GM21825 (cell line): ENCODE results near the gene IL23A.
"Not testable (repeated sequence)": the region's sequence is repeated elsewhere in the genome, so short reads cannot be mapped to it uniquely, and the experiment has no call there.

ENCODE experiments used
- ATAC-seq: cut with Tn5 transposase; IDR thresholded peaks from one replicate; pipeline ENCODE4 v1.9.1; 2021; ENCODE audit warnings: mild to moderate bottlenecking, moderate library complexity; ENCODE audit not compliant: unreplicated experiment

The IL23A gene, protein sequence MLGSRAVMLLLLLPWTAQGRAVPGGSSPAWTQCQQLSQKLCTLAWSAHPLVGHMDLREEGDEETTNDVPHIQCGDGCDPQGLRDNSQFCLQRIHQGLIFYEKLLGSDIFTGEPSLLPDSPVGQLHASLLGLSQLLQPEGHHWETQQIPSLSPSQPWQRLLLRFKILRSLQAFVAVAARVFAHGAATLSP

DNA sequence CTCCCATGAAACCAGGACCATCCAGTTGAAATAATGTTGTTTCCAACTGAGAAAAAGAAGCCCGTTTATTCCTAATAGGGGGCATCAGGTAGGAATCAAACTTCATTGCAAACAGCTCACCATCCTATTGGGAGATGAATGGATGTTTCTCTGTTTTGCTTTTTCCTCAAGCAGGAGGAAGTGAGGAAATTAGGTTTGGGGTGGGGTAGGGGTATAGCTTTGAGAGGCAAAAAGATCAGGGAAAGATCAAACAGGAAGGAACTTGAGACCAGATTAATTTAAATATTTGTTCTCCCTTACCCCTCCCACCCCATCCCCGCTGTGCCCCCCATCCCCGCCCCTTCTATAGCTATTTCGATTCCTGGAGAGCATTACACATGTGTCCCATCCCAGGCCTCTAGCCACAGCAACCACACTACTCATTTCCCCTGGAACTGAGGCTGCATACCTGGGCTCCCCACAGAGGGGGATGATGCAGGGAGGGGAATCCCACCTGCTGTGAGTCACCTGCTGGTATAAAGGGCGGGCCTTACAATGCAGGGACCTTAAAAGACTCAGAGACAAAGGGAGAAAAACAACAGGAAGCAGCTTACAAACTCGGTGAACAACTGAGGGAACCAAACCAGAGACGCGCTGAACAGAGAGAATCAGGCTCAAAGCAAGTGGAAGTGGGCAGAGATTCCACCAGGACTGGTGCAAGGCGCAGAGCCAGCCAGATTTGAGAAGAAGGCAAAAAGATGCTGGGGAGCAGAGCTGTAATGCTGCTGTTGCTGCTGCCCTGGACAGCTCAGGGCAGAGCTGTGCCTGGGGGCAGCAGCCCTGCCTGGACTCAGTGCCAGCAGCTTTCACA, at the start of gene IL23A:
TSS of gene IL23A (plus strand) at position 577 of the 850 bp plus-strand sequence. CDS start at position 738, 161 bp downstream.
- peak; percentile 38 for ATAC-seq

DNA sequence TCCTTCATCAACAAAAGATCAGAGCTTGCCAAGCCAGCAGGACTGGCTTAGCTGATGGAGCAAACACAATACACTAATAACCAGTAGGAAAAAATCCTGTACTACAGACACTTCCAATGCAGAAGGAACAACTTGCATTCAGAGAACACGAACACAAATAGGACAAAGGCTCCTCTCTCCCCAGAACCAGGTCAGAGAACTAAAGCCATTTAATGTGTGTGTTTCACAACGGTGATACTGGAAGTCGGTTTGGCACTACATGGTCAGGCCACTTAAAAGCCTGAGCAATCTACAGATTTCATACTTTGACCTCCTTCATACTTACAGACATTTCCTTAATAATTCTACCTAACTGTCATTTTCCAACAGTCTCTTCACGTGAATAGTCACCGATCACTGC, 44.9 kb upstream of the IL23A start:
- no peak for ATAC-seq

DNA sequence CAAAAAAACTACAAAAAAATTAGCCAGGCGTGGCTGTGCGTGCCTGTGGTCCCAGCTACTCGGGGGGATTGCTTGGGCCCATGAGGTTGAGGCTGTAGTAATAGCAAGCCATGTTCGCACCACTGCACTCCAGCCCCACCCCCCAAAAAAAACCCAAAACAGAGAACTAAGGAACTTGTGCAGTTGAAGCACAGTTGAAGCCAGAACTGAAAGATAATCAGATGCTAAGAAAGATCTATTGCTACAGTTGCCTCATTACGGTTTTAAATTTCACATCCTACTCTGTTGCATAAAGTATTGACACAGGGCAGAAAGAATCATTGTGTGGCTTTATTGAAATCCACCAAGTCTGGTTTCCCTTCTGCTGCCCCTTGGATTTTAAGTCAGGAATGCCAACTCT, 42.4 kb upstream of the IL23A start:
- no peak for ATAC-seq

DNA sequence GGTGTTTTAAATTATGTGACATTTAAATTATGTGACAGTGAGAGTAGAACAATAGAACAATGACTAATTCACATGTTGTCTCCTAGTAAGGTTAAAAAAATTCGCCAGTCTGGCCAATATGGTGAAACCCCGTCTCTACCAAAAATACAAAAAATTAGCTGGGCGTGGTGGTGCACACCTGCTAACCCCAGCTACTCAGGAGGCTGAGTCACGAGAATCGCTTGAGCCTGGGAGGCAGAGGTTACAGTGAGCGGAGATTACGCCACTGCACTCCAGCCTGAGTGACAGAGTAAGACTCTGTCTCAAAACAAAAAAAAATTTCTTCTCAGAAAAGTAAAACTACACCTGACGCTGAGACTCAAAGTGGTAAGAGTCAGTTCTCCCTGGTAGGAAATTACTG, 41.3 kb upstream of the IL23A start:
- ATAC-seq: no peak

DNA sequence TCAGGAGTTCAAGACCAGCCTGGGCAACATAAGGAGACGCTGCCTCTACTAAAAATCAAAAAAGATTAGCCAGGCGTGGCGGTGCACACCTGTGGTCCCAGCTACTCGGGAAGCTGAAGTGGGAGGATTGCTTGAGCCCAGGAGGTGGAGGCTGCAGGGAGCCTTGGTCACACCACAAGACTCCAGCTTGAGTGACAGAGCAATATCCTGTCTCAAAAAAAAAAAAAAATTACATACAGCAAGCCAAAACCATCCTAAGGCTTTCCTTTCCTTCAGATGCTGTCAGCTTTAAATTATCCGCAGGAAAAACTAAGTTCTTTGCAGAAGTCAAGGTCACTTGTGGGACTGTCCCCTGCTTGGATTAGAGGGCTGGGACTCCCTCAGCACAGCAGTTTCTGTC, 39.9 kb upstream of the IL23A start:
- ATAC-seq: no peak

DNA sequence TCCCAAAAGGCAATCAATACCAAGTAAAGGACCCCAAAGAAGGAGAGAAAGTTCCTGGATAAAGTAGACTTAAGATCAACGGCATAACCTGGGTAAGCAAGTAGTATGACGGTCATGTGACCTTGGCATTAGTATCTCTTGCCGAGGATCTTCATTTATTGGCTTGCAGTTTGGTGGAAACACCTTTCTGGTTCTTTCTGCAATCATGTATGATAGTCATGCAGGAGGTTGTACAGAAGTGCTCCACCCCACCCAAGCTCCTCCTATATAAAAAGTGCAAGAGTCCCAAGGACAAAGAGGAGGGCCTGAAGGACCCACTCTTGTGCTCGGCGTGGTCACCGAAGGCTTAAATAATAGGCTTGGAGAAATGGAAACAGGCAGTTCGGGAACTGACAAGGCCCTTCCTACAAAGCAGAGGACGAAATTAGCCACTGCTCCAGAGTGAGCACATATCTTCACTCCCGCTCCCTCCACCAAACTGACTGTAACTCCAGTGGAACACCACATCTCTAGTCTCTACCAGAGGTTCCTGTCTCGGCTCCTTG, 39.3 kb upstream of the IL23A start:
- no peak for ATAC-seq

DNA sequence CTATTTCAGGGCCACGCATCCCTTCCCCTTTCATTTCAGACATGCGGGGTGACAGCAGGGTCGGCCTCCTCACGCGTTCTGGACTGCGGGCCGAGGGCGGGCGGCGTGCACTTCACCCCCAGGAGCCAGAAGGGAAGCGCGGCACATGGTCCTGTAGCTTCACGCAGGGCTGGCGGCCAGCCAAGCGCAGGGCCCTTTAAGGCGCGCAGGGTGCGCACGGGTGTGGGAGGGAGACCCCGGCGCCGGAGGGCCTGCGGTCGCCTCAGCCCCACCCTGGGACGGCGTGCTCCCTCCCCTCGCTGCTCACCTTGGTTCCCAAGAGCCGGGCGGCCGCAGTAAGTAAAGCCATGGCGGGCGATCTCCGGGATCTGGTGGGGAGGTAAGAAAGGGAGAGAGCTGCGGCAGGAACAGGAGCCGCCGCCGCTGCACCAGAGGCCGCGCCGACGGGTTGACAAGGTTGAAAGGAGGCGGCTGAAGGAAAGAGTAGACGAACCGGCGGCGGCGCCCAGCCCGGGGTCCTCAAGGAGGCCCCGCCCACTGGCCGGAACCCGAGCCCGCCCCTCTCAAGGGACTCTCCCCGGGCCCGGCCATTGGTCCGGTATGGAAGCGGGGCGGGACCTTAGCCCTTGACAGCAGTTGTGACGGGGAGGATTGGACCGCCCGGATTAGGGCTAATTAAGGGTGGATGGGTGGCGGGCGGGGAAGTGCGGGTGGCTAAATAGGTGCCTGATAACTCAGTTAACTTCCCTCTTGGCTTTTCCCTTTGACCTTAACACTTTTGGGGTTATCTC, 38.6 kb upstream of the IL23A start, which contains the start of gene CS:
TSS of gene CS (minus strand) at position 478 of the 791 bp plus-strand sequence. CDS start at position 349, 129 bp downstream.
- peak; percentile 88 for ATAC-seq

DNA sequence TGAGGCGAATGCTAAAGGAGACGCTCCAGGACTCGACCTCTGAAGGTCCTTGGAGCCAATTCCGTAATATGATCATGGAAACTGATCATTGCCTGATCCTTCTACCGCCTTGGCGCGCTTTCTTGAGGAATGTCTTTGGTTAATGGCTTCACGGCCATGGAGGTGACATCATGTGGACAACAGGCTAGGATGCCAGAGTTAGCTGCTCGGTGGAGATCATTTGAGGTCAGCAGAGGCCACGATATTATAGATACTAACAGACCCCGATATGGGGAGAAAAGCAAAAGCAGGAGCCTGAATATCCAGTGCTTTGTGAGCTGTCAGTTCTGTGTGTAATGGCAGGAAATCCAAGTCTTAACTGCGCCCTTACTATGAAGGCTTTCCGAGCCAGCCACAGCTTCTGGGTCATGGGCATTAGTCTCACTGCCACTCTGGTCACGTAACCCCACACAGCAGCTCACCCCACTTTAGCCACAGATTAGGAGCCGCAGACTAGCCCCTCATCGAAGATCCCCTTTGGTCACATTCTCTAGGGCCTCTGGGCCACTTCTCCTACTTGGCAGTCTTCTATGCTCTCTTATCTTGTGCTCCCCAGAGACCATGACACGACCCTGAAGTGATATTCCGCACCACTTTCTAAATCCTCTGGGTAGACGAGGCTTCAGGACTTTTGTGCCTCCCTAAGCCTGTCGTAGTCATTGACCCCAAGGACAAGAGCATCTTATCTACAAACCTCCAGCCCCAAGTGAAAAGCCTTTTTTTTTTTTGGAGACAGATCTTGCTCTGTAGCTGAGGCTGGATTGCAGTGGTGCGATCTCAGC, 37.8 kb upstream of the IL23A start:
- ATAC-seq: no peak

DNA sequence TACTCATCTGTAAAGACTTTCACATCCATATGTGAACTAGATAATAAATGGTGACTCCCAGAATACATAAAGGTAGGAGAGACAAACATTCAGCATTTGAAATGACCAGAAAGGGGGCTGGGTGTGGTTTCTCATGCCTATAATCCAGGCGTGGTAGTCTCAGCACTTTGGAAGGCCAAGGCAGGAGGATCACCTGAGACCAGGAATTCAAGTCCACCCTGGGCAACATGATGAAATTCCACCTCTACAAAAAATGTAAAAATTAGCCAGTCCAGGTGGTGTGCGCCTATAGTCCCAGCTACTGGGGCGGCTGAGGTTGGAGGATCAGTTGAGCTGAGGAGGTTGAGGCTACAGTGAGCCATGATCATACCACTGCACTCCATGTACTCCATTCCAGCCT, 34.4 kb upstream of the IL23A start:
- ATAC-seq: no peak

DNA sequence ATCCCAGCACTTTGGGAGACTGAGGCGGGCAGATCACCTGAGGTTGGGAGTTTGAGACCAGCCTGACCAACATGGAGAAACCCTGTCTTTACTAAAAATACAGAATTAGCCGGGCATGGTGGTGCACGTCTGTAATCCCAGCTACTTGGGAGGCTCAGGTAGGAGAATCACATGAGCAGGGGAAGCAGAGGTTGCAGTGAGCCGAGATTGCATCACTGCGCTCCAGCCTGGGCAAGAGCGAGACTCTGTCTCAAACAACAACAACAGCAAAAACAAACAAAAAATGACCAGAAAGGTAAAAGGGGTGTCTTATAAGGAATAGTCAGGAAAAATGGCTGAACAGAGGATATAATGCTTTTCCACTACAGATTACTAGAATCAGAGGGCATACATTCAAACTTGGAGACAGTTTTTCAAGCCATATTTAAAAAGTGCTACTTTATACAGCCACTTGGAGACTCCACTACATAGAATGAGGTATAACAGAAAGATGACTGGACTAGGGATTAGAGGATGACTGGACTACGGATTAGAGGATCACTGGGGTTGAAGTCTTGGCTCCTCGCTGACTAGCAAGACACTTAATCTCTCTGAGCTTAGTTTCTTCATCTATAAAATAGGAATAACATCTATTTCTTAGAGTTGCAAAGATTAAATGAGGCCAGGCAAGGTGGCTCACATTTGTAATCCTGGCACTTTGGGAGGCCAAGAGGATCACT, 33.7 kb upstream of the IL23A start:
- no peak for ATAC-seq

DNA sequence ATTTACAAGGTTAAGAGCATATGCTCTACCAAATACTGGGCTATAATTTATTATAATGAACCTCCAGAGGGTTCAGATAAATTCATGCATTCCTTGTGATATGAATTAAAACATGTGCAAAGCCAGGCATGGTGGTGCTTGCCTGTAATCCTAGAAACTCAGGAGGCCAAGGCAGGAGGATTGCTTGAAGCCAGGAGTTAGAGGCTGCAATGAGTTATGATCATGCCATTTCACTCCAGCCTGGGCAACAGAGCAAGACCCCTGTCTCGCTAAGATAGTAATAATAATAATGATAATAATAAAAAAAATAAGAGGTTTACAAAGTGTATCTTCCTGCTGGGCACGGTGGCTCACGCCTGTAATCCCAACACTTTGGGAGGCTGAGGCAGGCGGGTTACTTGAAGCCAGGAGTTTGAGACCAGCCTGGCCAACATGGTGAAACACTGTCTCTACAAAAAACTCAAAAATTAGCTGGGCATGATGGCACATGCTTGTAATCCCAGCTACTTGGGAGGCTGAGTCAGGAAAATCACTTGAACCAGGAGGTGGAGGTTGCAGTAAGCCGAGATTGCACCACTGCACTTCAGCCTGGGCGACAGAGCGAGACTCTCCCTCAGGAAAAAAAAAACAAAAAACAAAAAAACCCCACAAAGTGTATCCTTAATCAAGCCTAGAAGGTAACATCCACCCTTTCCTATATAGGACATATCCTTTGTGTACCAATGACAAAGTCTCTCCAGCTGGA, 31.3 kb upstream of the IL23A start:
- ATAC-seq: no peak

DNA sequence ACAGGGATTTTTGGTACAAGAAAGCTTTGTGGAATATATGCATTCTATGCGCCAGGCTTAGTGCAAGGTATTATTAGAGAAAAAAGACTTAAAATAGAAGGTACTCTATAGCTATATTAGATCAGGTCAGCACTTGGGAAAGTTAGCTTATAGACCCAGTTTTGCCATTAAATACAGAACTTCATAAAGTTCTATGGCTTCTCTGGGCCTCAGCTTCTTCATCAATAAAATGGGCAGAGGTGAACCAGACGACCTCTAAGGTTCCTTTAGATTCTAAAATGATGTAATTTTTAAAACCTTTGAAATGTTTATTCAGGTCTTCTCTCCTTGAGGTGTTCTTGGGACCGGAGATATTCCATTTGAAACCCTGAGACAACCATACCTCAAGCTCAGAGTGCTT, 30.0 kb upstream of the IL23A start:
- ATAC-seq: no peak

DNA sequence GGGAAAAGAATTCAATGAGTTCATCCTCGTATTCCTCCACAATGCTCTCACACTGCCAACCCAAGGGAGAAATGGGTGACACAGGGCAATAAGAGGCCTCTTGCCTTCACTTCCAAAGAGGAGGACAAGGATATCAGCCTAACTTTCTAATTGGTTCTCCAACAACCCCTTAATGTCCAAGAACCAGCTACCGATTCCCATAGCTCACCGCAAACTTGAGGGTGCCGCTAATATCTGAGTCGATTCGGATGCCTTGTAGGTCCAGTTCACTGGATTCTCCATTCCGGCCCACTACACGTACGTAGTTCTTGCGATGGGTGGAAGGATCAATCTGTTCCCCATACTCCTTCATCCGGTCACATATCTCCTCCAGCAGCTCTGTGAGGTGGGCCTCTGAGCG, 27.7 kb upstream of the IL23A start:
- ATAC-seq: no peak

DNA sequence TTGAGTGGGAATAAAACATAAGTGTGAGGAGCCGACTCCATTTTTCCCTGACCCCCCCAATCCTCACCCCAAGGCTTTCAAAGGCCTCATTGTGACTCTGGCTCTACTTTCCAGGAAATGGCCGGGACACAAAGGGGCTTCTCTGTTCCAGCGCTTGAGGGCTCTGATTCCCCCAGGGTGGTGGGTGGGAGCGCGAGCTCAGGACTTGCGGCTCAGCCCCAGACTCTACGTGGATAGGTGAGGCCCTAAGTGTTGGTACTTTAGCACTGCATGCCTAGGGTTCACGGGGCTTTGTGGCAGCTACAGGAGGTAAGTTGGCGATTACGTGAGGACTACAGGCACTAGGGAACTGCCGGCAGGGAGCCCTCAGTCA, 23.4 kb upstream of the IL23A start:
- no peak for ATAC-seq

DNA sequence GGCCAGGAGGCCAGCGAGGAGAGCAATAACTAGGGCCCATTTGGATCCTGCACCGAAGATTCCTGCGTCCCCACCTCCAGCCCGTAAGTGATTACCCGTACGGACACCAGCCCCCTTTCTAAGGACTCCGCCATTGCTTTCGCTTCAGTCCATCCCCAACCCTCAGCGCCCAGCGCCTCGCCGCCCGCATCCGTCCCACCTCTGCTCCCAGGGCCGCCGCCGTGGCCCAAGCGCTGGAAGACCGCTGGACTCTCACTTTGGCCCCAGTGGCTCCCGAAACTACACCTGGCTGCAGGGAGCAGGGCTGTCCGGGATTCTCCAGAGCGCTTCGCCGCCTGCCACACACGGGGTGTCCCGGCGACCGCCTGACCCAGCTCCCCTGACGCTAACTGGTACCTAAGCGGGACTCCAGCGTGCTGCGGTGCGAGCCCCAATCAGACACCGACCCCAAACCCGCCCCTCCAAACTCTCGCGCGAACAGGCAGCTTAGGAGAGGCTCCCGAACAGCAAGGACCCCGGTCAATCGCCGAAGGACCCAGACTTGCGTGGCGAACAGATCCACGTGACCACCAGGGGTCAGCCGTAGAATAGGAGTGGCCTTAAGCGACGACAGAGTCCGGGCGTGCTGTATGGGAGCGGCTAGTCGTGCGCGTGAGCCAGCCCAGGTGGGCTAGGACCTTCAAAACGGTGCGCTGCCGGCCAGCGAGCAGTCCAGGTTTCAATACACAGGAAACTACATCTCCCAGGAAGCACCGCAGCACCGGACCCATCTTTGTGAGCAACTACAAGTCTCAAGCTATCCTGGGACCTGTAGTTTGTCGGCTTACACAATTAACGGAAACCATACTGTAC, 22.8 kb upstream of the IL23A start, which contains the start of gene CNPY2:
TSS of gene CNPY2 (minus strand) at position 367 of the 852 bp plus-strand sequence. CDS start 771 bp downstream, outside the sequence.
- ATAC-seq: peak; percentile 88

DNA sequence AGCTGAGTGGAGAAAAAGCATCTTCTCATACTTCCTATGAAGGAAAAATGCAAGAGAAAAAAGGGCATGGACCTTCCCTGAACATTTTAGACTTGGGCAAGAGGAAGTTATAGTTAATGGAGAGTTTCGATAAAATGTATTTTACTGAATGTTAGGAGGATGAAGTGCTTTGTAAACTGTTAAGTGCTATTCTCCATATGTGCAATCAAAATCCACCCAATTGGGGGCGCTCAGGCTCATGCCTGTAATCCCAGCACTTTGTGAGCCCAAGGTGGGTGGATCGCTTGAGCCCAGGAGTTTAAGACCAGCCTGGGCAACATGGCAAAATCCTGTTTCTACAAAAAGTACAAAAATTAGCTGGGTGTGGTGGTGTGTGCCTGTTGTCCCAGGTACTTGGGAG, 21.0 kb upstream of the IL23A start:
- no peak for ATAC-seq

DNA sequence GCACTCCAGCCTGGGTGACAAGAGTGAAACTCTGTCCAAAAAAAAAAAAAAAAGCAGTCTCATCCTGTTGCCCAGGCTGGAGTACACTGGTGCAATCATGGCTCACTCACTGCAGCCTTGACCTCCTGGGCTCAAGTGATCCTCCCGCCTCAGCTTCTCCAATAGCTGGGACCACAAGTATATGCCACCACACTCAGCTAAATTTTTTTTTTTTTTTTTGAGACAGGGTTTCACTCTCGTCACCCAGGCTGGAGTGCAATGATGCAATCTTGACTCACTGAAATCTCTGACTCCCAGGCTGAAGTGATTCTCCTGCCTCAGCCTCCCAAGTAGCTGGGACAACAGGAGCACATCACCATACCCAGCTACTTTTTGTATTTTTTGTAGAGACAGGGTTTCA, 17.7 kb upstream of the IL23A start:
- no peak for ATAC-seq

DNA sequence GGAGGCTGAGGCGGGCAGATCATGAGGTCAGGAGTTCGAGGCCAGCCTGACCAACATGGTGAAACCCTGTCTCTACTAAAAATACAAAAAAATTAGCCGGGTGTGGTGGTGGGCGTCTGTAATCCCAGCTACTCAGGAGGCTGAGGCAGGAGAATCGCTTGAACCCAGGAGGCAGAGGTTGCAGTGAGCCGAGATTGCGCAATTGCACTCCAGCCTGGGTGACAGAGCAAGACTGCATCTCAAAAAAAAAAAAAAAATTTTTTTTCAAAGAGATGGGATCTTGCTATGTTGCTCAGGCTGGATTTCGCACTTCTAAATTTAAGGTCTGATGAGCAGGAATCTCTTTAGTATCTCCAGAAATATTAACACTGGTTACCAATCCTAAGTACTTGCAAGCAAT, 17.1 kb upstream of the IL23A start:
- not testable (repeated sequence) for ATAC-seq
